Panc1 (cell line): ENCODE data around the gene GPRC5B.

ENCODE experiments used
- CTCF ChIP-seq: fragments of 450-650 bp; IDR thresholded peaks from 2 replicates; pipeline ENCODE4 v1.5.1; 2017; ENCODE audit warnings: mild to moderate bottlenecking
- POLR2AphosphoS5 ChIP-seq: IDR thresholded peaks from 2 replicates; pipeline ENCODE4 v1.6.1; 2012; ENCODE audit warnings: mild to moderate bottlenecking, low read depth, low read length, moderate library complexity
- REST ChIP-seq, 2 experiments: IDR thresholded peaks; 2 replicates each; pipeline ENCODE4 v1.6.1; 2011 to 2012; ENCODE audit warnings: low read depth in 2 of 2, control low read depth in 1 of 2, low read length in 1 of 2, mild to moderate bottlenecking in 1 of 2, moderate library complexity in 1 of 2; ENCODE audit not compliant: insufficient read depth in 1 of 2

- TF ChIP-seq CTCF (no peak), POLR2AphosphoS5 (no peak), REST (IDR thresholded peaks at IDR 0.05; ENCODE audit: insufficient read depth in 1 of 2, low read depth in 2 of 2, low read length in 1 of 2) (no peak)
These were observed 10.6 kb downstream of the GPRC5B start for GRCh38 chr16:19874026-19874425.
